CD8-positive, alpha-beta memory T cell (primary cell): ENCODE results near the gene HSD17B8. TPM values are rescaled to one million over a fixed set of nuclear protein-coding genes. Genes with fewer than 3 reads are reported as not detected.
A peak's percentile ranks its signal among the peaks of the same experiment; 100 is the strongest.

Experiments
- CTCF ChIA-PET: fragments of 350-600 bp; sonication (Branson Sonifier 250); formaldehyde crosslinking; loops from one replicate; lab custom pipeline; 2021; ENCODE audit warnings: antibody characterized with exemption; lab: Charles Lee
- POLR2A ChIA-PET: fragments of 350-600 bp; sonication (Branson Sonifier 250); formaldehyde crosslinking; loops from one replicate; lab custom pipeline; 2021; ENCODE audit warnings: antibody characterized with exemption; lab: Charles Lee
- DNase-seq, 5 donors: peaks; one replicate each; pipeline versions ENCODE4 v3.0.0 to v3.0.0-alpha.2; 2020 to 2022; ENCODE audit warnings: mixed read lengths in 1 of 5
- H3K27ac ChIP-seq: one replicate; pipeline ENCODE4 v1.7.0; 2013; ENCODE audit warnings: low read depth, mild to moderate bottlenecking, low read length, moderate library complexity
- H3K27me3 ChIP-seq: 2 replicates; pipeline ENCODE4 v1.7.0; 2013; ENCODE audit warnings: low read length, mild to moderate bottlenecking; ENCODE audit not compliant: insufficient read depth, poor library complexity, severe bottlenecking
- H3K36me3 ChIP-seq: 2 replicates; pipeline ENCODE4 v1.7.0; 2013; ENCODE audit warnings: mild to moderate bottlenecking, low read length, moderate library complexity; ENCODE audit not compliant: insufficient read depth
- H3K4me1 ChIP-seq: 2 replicates; pipeline ENCODE4 v1.7.0; 2013; ENCODE audit warnings: mild to moderate bottlenecking, low read length, moderate library complexity; ENCODE audit not compliant: insufficient read depth
- H3K4me3 ChIP-seq: 2 replicates; pipeline ENCODE4 v1.7.0; 2013; ENCODE audit warnings: mild to moderate bottlenecking, low read length
- H3K9me3 ChIP-seq: 2 replicates; pipeline ENCODE4 v1.7.0; 2013; ENCODE audit warnings: mild to moderate bottlenecking, low read length
- H3K27ac Mint-ChIP-seq, 8 donors: one replicate each; pipeline ENCODE4 v1.8.0; 2020 to 2021; ENCODE audit warnings: mixed read lengths in 8 of 8, mild to moderate bottlenecking in 6 of 8, inconsistent platforms in 3 of 8, moderate library complexity in 3 of 8
- H3K27me3 Mint-ChIP-seq, 2 donors: one replicate each; pipeline ENCODE4 v1.8.0; 2020 to 2021; ENCODE audit warnings: mixed read lengths in 2 of 2, mild to moderate bottlenecking in 1 of 2, moderate library complexity in 1 of 2
- H3K36me3 Mint-ChIP-seq, 3 donors: one replicate each; pipeline ENCODE4 v1.8.0; 2020 to 2021; ENCODE audit warnings: mixed read lengths in 3 of 3, inconsistent platforms in 1 of 3, mild to moderate bottlenecking in 1 of 3
- H3K4me1 Mint-ChIP-seq, 3 donors: one replicate each; pipeline ENCODE4 v1.8.0; 2020 to 2021; ENCODE audit warnings: mixed read lengths in 3 of 3, inconsistent platforms in 1 of 3, mild to moderate bottlenecking in 1 of 3
- H3K4me3 Mint-ChIP-seq, 7 donors: one replicate each; pipeline ENCODE4 v1.8.0; 2020 to 2021; ENCODE audit warnings: mixed read lengths in 7 of 7, mild to moderate bottlenecking in 6 of 7, moderate library complexity in 4 of 7, inconsistent platforms in 2 of 7
- H3K9me3 Mint-ChIP-seq, 5 donors: one replicate each; pipeline ENCODE4 v1.8.0; 2020 to 2022; ENCODE audit warnings: mixed read lengths in 5 of 5, mild to moderate bottlenecking in 3 of 5, moderate library complexity in 2 of 5, inconsistent platforms in 1 of 5
- polyA plus RNA-seq: library from polyadenylated mRNA; unstranded; fragments of 300-500 nt; fragmentation: Illumina TruSeq; gene quantifications from one replicate; pipeline ENCODE4 v1.2.3, GENCODE V29; 2021
- total RNA-seq, 2 experiments: library from RNA; stranded (reverse); gene quantifications; one replicate each; pipeline ENCODE4 v1.2.3, GENCODE V29; 2021

HSD17B8 gene
- total and polyA plus RNA-seq, 3 experiments from 2014 or later, result 21.3 to 50.7 (median 23.5) TPM

DNA sequence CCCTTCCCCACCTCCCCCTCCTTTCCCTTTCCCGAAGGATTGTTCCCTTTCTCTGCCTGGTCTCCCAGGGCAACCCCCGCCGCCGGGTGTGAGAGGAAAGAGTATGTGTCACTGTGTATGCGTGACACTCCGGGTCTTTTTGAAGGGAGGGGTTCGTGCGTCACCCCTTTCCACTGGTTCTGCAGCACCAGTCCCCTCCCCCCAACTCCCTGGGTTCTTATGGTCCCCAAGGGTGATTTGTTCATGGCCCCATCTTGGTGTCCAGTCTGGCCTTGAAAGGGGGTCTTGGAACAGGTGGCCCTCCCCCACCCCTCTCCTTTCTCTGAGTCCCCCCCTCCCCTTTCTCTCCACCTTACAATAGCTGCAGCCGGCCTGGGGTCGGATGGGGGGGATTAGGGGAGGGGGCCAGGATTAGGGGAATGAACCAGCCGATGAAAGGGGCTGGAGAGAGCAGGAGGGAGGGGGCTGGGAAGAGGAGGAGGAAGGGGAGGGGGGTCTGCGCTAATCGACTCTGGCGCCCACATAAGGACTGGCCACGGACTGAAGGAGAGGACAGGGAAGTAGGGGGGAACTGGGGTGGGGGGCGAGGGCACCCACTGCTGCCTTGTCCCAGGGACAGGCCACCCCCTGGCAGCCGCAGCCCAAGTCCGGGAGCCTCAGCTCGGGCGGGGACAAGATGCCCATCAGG, 2.6 kb downstream of the HSD17B8 start:
- Mint-ChIP-seq H3K4me3 (peak overlapping the region; percentile 76 to 99 (median 94)), H3K27ac (peak overlapping the region in 1 of 8 donors; percentile 90), H3K27me3 (no peaks in the 10 kb centered on the region), H3K9me3 (no peaks in the 10 kb centered on the region), H3K4me1 (peaks cover 50 to 60% (median 51%) of the 10 kb centered on the region in 3 donors), H3K36me3 (peaks cover 16 to 58% (median 19%) of the 10 kb centered on the region in 3 donors)
- H3K27ac ChIP-seq, result peak overlapping the region; percentile 95
- no peak overlapping the region for H3K4me3 ChIP-seq
- ChIA-PET CTCF (interaction anchor here (2.2 kb wide), 1 partner anchor 41 kb away, joined by 11 read pairs; no protein-coding TSS in a partner anchor), POLR2A (interaction anchor here (1.4 to 1.9 kb wide), 2 partner anchors 42 to 239 kb away, joined by 6 to 12 read pairs; partner anchors contain the start of gene BRD2)
- H3K9me3 ChIP-seq, result no peaks in the 10 kb centered on the region
- H3K4me1 ChIP-seq, result peaks cover 49% of the 10 kb centered on the region
- no peak for DNase-seq
- H3K36me3 ChIP-seq, result peaks cover 30% of the 10 kb centered on the region
- no peaks in the 10 kb centered on the region for H3K27me3 ChIP-seq

GRCh38 chr6:33207552-33208090, 3.2 kb downstream of the HSD17B8 start:
- Histone ChIP-seq H3K27me3 (no peaks in the 10 kb centered on the region), H3K9me3 (no peaks in the 10 kb centered on the region), H3K27ac (peak overlapping the region; percentile 95), H3K36me3 (peaks cover 24% of the 10 kb centered on the region), H3K4me1 (peaks cover 47% of the 10 kb centered on the region), H3K4me3 (peak overlapping the region; percentile 77)
- H3K36me3 Mint-ChIP-seq, result peaks cover 15 to 57% (median 16%) of the 10 kb centered on the region in 3 donors
- H3K27ac Mint-ChIP-seq, result peak overlapping the region; percentile 80 to 99 (median 90)
- H3K27me3 Mint-ChIP-seq, result peaks cover 1 to 2% of the 10 kb centered on the region in 2 donors
- peaks cover 46 to 57% (median 49%) of the 10 kb centered on the region in 3 donors for H3K4me1 Mint-ChIP-seq
- ChIA-PET CTCF (interaction anchor here (0.9 to 2.2 kb wide), 2 partner anchors 41 to 223 kb away, joined by 3 to 11 read pairs; no protein-coding TSS in a partner anchor), POLR2A (interaction anchor here (0.6 to 1.9 kb wide), 6 partner anchors 8 to 240 kb away, joined by 3 to 12 read pairs (median 5); partner anchors contain the start of gene BRD2)
- DNase-seq, result peak in 3 of 5 donors; percentile 18 to 36 (median 33)
- H3K4me3 Mint-ChIP-seq, result peak overlapping the region; percentile 81 to 95 (median 90)
- H3K9me3 Mint-ChIP-seq, result no peaks in the 10 kb centered on the region

- peak within 1 kb of the TSS; percentile 77 for H3K4me3 ChIP-seq
- H3K9me3 ChIP-seq, result no peaks in the 10 kb centered on the region
- H3K36me3 ChIP-seq, result peaks cover 17% of the 10 kb centered on the region
- H3K9me3 Mint-ChIP-seq, result no peaks in the 10 kb centered on the region
- CTCF ChIA-PET, result interaction anchor here (0.9 to 2.2 kb wide), 6 partner anchors 10 to 224 kb away, joined by 3 to 11 read pairs (median 4); no protein-coding TSS in a partner anchor
- peaks cover 46 to 57% (median 49%) of the 10 kb centered on the region in 3 donors for H3K4me1 Mint-ChIP-seq
- peaks cover 8 to 51% (median 9%) of the 10 kb centered on the region in 3 donors for H3K36me3 Mint-ChIP-seq
- H3K27ac ChIP-seq, result peak within 1 kb of the TSS; percentile 95
- peaks cover 4 to 9% of the 10 kb centered on the region in 2 donors for H3K27me3 Mint-ChIP-seq
- H3K27me3 ChIP-seq, result no peaks in the 10 kb centered on the region
- DNase-seq, result peak; percentile 86 to 92 (median 87)
- POLR2A ChIA-PET, result interaction anchor here (0.6 to 1.9 kb wide), 10 partner anchors 9 to 240 kb away, joined by 3 to 12 read pairs (median 4); partner anchors contain the start of genes B3GALT4 and BRD2
- peak within 1 kb of the TSS; percentile 85 to 99 (median 97) for H3K27ac Mint-ChIP-seq
- peak within 1 kb of the TSS; percentile 81 to 95 (median 90) for H3K4me3 Mint-ChIP-seq
- peaks cover 48% of the 10 kb centered on the region for H3K4me1 ChIP-seq
Measured at GRCh38 chr6:33208091-33208967, 3.9 kb downstream of the HSD17B8 start, which contains the start of gene RING1. Gene RING1, plus strand, starts transcription at chr6:33208500. Its CDS starts 323 bp downstream, at chr6:33208823.

DNA sequence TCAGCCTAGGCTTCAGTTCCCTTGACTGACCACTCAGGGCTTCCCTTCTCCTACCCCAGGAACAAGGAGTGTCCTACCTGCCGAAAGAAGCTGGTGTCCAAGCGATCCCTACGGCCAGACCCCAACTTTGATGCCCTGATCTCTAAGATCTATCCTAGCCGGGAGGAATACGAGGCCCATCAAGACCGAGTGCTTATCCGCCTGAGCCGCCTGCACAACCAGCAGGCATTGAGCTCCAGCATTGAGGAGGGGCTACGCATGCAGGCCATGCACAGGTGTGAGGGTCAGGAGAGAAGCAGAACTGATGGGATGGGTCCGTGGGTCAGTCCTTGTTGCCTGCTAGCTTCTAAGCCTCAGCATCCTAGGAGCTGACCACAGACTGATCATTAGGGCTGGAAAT, 5.4 kb downstream of the HSD17B8 start:
- peak overlapping the region in 6 of 7 donors; percentile 11 to 94 (median 90) for H3K4me3 Mint-ChIP-seq
- POLR2A ChIA-PET, result no interaction called here

DNA sequence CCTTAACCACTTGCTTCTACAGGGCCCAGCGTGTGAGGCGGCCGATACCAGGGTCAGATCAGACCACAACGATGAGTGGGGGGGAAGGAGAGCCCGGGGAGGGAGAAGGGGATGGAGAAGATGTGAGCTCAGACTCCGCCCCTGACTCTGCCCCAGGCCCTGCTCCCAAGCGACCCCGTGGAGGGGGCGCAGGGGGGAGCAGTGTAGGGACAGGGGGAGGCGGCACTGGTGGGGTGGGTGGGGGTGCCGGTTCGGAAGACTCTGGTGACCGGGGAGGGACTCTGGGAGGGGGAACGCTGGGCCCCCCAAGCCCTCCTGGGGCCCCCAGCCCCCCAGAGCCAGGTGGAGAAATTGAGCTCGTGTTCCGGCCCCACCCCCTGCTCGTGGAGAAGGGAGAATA, 6.7 kb downstream of the HSD17B8 start:
- Mint-ChIP-seq H3K4me1 (peaks cover 30 to 41% (median 34%) of the 10 kb centered on the region in 3 donors), H3K27me3 (peaks cover 12 to 34% of the 10 kb centered on the region in 2 donors), H3K27ac (no peak overlapping the region), H3K36me3 (peaks cover 7 to 39% (median 9%) of the 10 kb centered on the region in 3 donors), H3K4me3 (no peak overlapping the region), H3K9me3 (no peaks in the 10 kb centered on the region)
- no peak overlapping the region for H3K4me3 ChIP-seq
- ChIA-PET CTCF (interaction anchor here (1.2 kb wide), 2 partner anchors 37 to 215 kb away, joined by 3 read pairs; no protein-coding TSS in a partner anchor), POLR2A (no interaction called here)
- H3K36me3 ChIP-seq, result peaks cover 15% of the 10 kb centered on the region
- no peak for DNase-seq
- H3K9me3 ChIP-seq, result no peaks in the 10 kb centered on the region
- H3K27me3 ChIP-seq, result no peaks in the 10 kb centered on the region
- no peak overlapping the region for H3K27ac ChIP-seq
- peaks cover 31% of the 10 kb centered on the region for H3K4me1 ChIP-seq

More for the DNA sequence above, 5.4 kb downstream of the HSD17B8 start:
- CTCF ChIA-PET, result interaction anchor here (1.2 to 1.7 kb wide), 3 partner anchors 12 to 84 kb away, joined by 3 to 4 read pairs (median 3); no protein-coding TSS in a partner anchor
- Mint-ChIP-seq H3K27ac (peak overlapping the region in 6 of 8 donors; percentile 43 to 97 (median 94)), H3K9me3 (no peaks in the 10 kb centered on the region), H3K4me1 (peaks cover 43 to 54% (median 44%) of the 10 kb centered on the region in 3 donors), H3K36me3 (peaks cover 7 to 42% (median 9%) of the 10 kb centered on the region in 3 donors), H3K27me3 (peaks cover 9 to 21% of the 10 kb centered on the region in 2 donors)
- Histone ChIP-seq H3K4me1 (peaks cover 43% of the 10 kb centered on the region), H3K36me3 (peaks cover 15% of the 10 kb centered on the region), H3K27ac (no peak overlapping the region), H3K27me3 (no peaks in the 10 kb centered on the region), H3K4me3 (no peak overlapping the region), H3K9me3 (no peaks in the 10 kb centered on the region)
- no peak for DNase-seq

DNA sequence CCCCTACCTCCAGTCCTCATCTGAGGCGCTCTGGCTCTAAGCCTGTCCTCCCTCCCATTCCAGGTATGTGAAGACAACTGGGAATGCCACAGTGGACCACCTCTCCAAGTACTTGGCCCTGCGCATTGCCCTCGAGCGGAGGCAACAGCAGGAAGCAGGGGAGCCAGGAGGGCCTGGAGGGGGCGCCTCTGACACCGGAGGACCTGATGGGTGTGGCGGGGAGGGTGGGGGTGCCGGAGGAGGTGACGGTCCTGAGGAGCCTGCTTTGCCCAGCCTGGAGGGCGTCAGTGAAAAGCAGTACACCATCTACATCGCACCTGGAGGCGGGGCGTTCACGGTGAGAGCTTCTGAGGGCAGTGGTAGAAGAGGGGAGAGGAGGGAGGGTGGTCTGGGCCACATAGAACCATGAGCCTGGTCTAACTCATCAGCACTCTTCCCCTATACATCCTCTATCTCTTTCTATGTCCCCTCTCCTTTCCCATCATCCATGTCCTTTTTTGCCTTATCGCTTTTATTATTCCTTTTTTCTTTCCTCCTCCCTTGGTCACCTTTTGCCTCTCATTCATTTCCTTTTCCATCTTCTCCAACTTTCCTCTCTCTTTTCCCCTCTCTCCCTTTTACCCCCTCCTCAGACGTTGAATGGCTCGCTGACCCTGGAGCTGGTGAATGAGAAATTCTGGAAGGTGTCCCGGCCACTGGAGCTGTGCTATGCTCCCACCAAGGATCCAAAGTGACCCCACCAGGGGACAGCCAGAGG, 7.4 kb downstream of the HSD17B8 start:
- Mint-ChIP-seq H3K27me3 (peaks cover 12 to 39% of the 10 kb centered on the region in 2 donors), H3K4me3 (peak overlapping the region in 3 of 7 donors; percentile 4 to 80 (median 28)), H3K27ac (peak overlapping the region in 1 of 8 donors; percentile 40), H3K4me1 (peaks cover 28 to 39% (median 32%) of the 10 kb centered on the region in 3 donors), H3K9me3 (no peaks in the 10 kb centered on the region), H3K36me3 (peaks cover 7 to 39% (median 9%) of the 10 kb centered on the region in 3 donors)
- CTCF ChIA-PET, result interaction anchor here (1.2 kb wide), 1 partner anchor 215 kb away, joined by 3 read pairs; no protein-coding TSS in a partner anchor
- peaks cover 31% of the 10 kb centered on the region for H3K4me1 ChIP-seq
- POLR2A ChIA-PET, result no interaction called here
- no peaks in the 10 kb centered on the region for H3K27me3 ChIP-seq
- peaks cover 15% of the 10 kb centered on the region for H3K36me3 ChIP-seq
- H3K4me3 ChIP-seq, result no peak overlapping the region
- no peak overlapping the region for H3K27ac ChIP-seq
- H3K9me3 ChIP-seq, result no peaks in the 10 kb centered on the region
- no peak for DNase-seq
